OCI-LY1 (cell line): ENCODE data around the gene P2RY13.

Experiments used
- EZH2 ChIP-seq: fragments of 200-600 bp; sonication (generic), shearing (Covaris generic); IDR thresholded peaks from 2 replicates; pipeline ENCODE4 v1.8.0; 2017; ENCODE audit warnings: borderline replicate concordance, mixed run types, mild to moderate bottlenecking, antibody characterized with exemption, low read length, moderate library complexity, mixed read lengths
- TF ChIP-seq, protein P1 (sequence below): fragments of 200-600 bp; sonication (generic), shearing (Covaris generic); IDR thresholded peaks from 2 replicates; pipeline ENCODE4 v1.5.1; 2017; ENCODE audit warnings: mild to moderate bottlenecking, antibody characterized with exemption, low read length, moderate library complexity, mixed read lengths

DNA sequence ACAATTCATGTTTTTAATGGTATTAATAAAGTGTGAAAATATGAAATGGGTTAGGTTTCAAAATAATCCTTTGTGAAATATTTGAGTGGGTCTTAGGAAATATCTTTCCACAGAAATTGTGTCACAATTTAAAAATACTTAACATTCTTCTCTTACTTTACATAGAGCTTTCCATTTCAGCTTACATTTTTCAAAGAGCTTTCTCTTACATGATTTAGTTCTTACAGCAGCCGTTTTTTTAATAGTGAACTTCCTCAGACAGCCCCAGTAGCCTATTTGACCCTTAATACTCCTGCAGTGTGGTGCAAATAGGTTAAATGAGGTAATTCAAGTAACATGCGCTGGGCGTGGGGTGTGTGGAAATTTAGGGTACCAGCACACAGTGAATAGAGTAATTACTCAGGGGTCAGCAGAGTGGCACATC is 33.4 kb upstream of the P2RY13 start:
- TF ChIP-seq, protein P1, sequence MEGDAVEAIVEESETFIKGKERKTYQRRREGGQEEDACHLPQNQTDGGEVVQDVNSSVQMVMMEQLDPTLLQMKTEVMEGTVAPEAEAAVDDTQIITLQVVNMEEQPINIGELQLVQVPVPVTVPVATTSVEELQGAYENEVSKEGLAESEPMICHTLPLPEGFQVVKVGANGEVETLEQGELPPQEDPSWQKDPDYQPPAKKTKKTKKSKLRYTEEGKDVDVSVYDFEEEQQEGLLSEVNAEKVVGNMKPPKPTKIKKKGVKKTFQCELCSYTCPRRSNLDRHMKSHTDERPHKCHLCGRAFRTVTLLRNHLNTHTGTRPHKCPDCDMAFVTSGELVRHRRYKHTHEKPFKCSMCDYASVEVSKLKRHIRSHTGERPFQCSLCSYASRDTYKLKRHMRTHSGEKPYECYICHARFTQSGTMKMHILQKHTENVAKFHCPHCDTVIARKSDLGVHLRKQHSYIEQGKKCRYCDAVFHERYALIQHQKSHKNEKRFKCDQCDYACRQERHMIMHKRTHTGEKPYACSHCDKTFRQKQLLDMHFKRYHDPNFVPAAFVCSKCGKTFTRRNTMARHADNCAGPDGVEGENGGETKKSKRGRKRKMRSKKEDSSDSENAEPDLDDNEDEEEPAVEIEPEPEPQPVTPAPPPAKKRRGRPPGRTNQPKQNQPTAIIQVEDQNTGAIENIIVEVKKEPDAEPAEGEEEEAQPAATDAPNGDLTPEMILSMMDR: no peak
- TF ChIP-seq EZH2: no peak
